Endothelial cell of umbilical vein (primary cell): ENCODE results near the gene SNX3. TPM values are rescaled to one million over a fixed set of nuclear protein-coding genes. Genes with fewer than 3 reads are reported as not detected.

ENCODE experiments used
- BruUV-seq: library from RNA; stranded (reverse); fragments of 400-500 nt; replicated peaks from 2 replicates; lab custom pipeline; 2021; lab: Mats Ljungman, UMichigan
- CTCF ChIA-PET: fragments of 300-600, 350-600 bp; sonication (Branson Sonifier 250); formaldehyde crosslinking; loops from one replicate; lab custom pipeline; 2021; ENCODE audit warnings: antibody characterized with exemption, inconsistent platforms; lab: Charles Lee
- POLR2A ChIA-PET: fragments of 300-600, 350-600 bp; sonication (Branson Sonifier 250); formaldehyde crosslinking; loops from one replicate; lab custom pipeline; 2021; ENCODE audit warnings: antibody characterized with exemption, inconsistent platforms; lab: Charles Lee
- DNase-seq: peaks from one replicate; pipeline ENCODE4 v3.0.0-alpha.2; 2011; ENCODE audit warnings: low read depth, low spot score
- FAIRE-seq: peaks from 2 replicates; lab custom pipeline; 2011; peaks lifted over from hg19 to GRCh38; lab: Jason Lieb, UNC
- H2AFZ ChIP-seq: 2 replicates; pipeline ENCODE4 v1.6.0; 2012; ENCODE audit warnings: low read depth, low read length, control low read depth, inconsistent platforms
- H3K27ac ChIP-seq: 2 replicates; pipeline ENCODE4 v1.5.1; 2011; ENCODE audit warnings: low read depth, mild to moderate bottlenecking, control low read depth, low read length, moderate library complexity; ENCODE audit not compliant: insufficient read depth
- H3K27me3 ChIP-seq, 2 experiments: 2 replicates each; pipeline versions ENCODE4 v1.6.0 to v1.6.1; 2011; ENCODE audit warnings: low read length in 2 of 2, mixed read lengths in 1 of 2; ENCODE audit not compliant: control insufficient read depth in 2 of 2, insufficient read depth in 2 of 2
- H3K36me3 ChIP-seq, 2 experiments: 2 replicates in 1 of 2; 3 replicates in 1 of 2; pipeline ENCODE4 v1.5.1; 2011; ENCODE audit warnings: low read length in 2 of 2, mild to moderate bottlenecking in 1 of 2, moderate library complexity in 1 of 2; ENCODE audit not compliant: control insufficient read depth in 2 of 2, insufficient read depth in 2 of 2; ENCODE audit errors: extremely low read depth in 1 of 2
- H3K4me1 ChIP-seq: 3 replicates; pipeline ENCODE4 v1.5.1; 2011; ENCODE audit warnings: mild to moderate bottlenecking, low read length; ENCODE audit not compliant: control insufficient read depth, insufficient read depth; ENCODE audit errors: extremely low read depth
- H3K4me2 ChIP-seq: 2 replicates; pipeline ENCODE4 v1.6.1; 2011; ENCODE audit warnings: low read length, control low read depth, mixed read lengths; ENCODE audit not compliant: insufficient read depth
- H3K4me3 ChIP-seq, 3 experiments: fragments of 200-600 bp in 1 of 3; sonication (generic), shearing (Covaris generic) in 1 of 3; replicated peaks in 1 of 3; 2 replicates each; pipeline ENCODE4 v1.5.1; 2011 to 2016; ENCODE audit warnings: control low read depth in 3 of 3, low read length in 3 of 3, mild to moderate bottlenecking in 2 of 3, inconsistent platforms in 1 of 3, low read depth in 1 of 3, moderate library complexity in 1 of 3; ENCODE audit not compliant: insufficient read depth in 1 of 3
- H3K79me2 ChIP-seq: 2 replicates; pipeline ENCODE4 v1.6.0; 2012; ENCODE audit warnings: low read length, inconsistent platforms; ENCODE audit not compliant: control insufficient read depth, insufficient read depth
- H3K9ac ChIP-seq: replicated peaks from 2 replicates; pipeline ENCODE3; 2011; ENCODE audit warnings: low read length, control low read depth; ENCODE audit not compliant: insufficient read depth; ENCODE audit errors: extremely low read depth
- H3K9me1 ChIP-seq: replicated peaks from 3 replicates; pipeline ENCODE4 v1.6.0; 2011; ENCODE audit warnings: mild to moderate bottlenecking, low read length; ENCODE audit not compliant: control insufficient read depth, insufficient read depth; ENCODE audit errors: extremely low read depth
- H3K9me3 ChIP-seq: replicated peaks from 2 replicates; pipeline ENCODE4 v1.5.1; 2012; ENCODE audit warnings: low read length, inconsistent platforms; ENCODE audit not compliant: control insufficient read depth, insufficient read depth
- H4K20me1 ChIP-seq: replicated peaks from 2 replicates; pipeline ENCODE3; 2011; ENCODE audit warnings: mild to moderate bottlenecking, low read length; ENCODE audit not compliant: control insufficient read depth, insufficient read depth; ENCODE audit errors: extremely low read depth
- CTCF ChIP-seq, 2 donors: IDR thresholded peaks; 1 replicate in 1 of 2; 2 replicates in 1 of 2; pipeline ENCODE4 v1.5.1; 2011; ENCODE audit warnings: low read length in 2 of 2, mild to moderate bottlenecking in 2 of 2, moderate library complexity in 2 of 2, control low read depth in 1 of 2, inconsistent platforms in 1 of 2, low read depth in 1 of 2; ENCODE audit not compliant: insufficient read depth in 1 of 2; ENCODE audit errors: extremely low read depth in 1 of 2
- EZH2 ChIP-seq: IDR thresholded peaks from 2 replicates; pipeline ENCODE4 v1.6.1; 2012; ENCODE audit warnings: borderline replicate concordance, low read depth, mild to moderate bottlenecking, moderate library complexity, low read length, inconsistent platforms; ENCODE audit not compliant: severe bottlenecking
- FOS ChIP-seq: IDR thresholded peaks from 2 replicates; pipeline ENCODE4 v1.6.1; 2011; ENCODE audit warnings: mild to moderate bottlenecking, low read length, moderate library complexity, borderline replicate concordance; ENCODE audit not compliant: insufficient read depth
- GATA2 ChIP-seq: IDR thresholded peaks from 2 replicates; pipeline ENCODE4 v1.7.0; 2011; ENCODE audit warnings: low read depth, mild to moderate bottlenecking, moderate library complexity, mixed read lengths, low read length; ENCODE audit not compliant: insufficient read length, insufficient read depth
- JUN ChIP-seq: IDR thresholded peaks from 2 replicates; pipeline ENCODE4 v1.6.1; 2011; ENCODE audit warnings: borderline replicate concordance, low read depth; ENCODE audit not compliant: insufficient read length, insufficient read depth
- MYC ChIP-seq: IDR thresholded peaks from one replicate; pipeline ENCODE4 v1.6.1; 2011; ENCODE audit warnings: mild to moderate bottlenecking, low read depth, low read length
- POLR2A ChIP-seq: IDR thresholded peaks from 2 replicates; pipeline ENCODE4 v1.6.1; 2012; ENCODE audit warnings: low read depth, mild to moderate bottlenecking, control low read depth, low read length
- POLR2AphosphoS5 ChIP-seq: IDR thresholded peaks from 2 replicates; pipeline ENCODE4 v1.6.1; 2012; ENCODE audit warnings: low read depth, mild to moderate bottlenecking, control low read depth, low read length, moderate library complexity; ENCODE audit not compliant: insufficient read depth
- dilution Hi-C: fragments of 300-500 bp; cut with MboI; formaldehyde crosslinking; loops from one replicate; pipeline ENCODE4 v1.15.0; 2019; ENCODE audit warnings: low sequenced_read_pairs; ENCODE audit not compliant: extremely low pct_ligation_motif_present
- intact Hi-C: fragments of 100-400 bp; cut with micrococcal nuclease; formaldehyde crosslinking; loops from one replicate; pipeline ENCODE4 v1.10.0; 2022
- polyA plus RNA-seq, 4 experiments: library from polyadenylated mRNA; depleted of rRNA in 3 of 4; stranded (reverse) in 3 of 4; unstranded in 1 of 4; fragments of >200 nt; gene quantifications; 2 replicates each; pipeline versions ENCODE4 v1.2.1 to v1.2.3, GENCODE V29; 2011 to 2012; ENCODE audit warnings: missing spikeins in 1 of 4
- total RNA-seq: library from RNA; stranded (reverse); gene quantifications from 2 replicates; pipeline ENCODE4 v1.2.3, GENCODE V29; 2021
- TF ChIP-seq, protein P1 (sequence below): IDR thresholded peaks from 2 replicates; pipeline ENCODE4 v1.6.1; 2011; ENCODE audit not compliant: insufficient read depth, insufficient read length

SNX3 gene
- total and polyA plus RNA-seq, 2 donors (not counting 3 experiments of a cell fraction or from before 2014, with no cell fraction given), result 155 to 281 TPM

DNA sequence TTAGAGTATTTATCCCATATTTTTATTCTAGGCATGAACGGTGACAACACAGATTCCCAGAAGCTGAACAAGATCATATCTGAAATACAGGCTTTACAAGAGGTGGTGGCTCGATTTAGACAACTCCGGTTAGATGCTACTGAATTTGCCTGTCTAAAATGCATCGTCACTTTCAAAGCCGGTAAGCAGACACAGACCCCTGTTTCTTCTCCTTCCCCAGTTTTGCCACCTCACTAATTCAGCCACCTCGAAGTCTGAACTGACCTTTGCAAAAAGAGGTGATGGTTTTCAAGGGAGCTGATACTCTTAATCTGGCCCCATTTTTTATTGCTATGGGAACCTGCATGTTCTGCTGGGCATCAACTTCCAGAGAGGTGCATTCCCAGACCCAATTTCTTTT lies 80.1 kb downstream of the SNX3 start:
- no peaks in the 10 kb centered on the region for H4K20me1 ChIP-seq
- H3K4me3 ChIP-seq, result no peak overlapping the region
- H3K79me2 ChIP-seq, result no peaks in the 10 kb centered on the region
- no peak overlapping the region for H3K9ac ChIP-seq
- no peak overlapping the region for H3K27ac ChIP-seq
- BruUV-seq, result no TSS peak
- H3K36me3 ChIP-seq, result no peaks in the 10 kb centered on the region
- DNase-seq (no peak), FAIRE-seq (no peak)
- H2AFZ ChIP-seq, result no peak overlapping the region
- no peak overlapping the region for H3K4me2 ChIP-seq
- H3K9me1 ChIP-seq, result no peaks in the 10 kb centered on the region
- dilution Hi-C loops, result no loop called here
- CTCF ChIA-PET, result interaction anchor here (5.8 kb wide), 1 partner anchor 311 kb away, joined by 45 read pairs; no protein-coding TSS in a partner anchor
- H3K4me1 ChIP-seq, result peaks cover 3% of the 10 kb centered on the region
- H3K27me3 ChIP-seq, result peaks cover 36 to 48% of the 10 kb centered on the region in 2 experiments
- intact Hi-C loops, result no loop called here
- TF ChIP-seq GATA2, result no peak
- TF ChIP-seq POLR2A, result no peak
- POLR2A ChIA-PET, result no interaction called here
- no peaks in the 10 kb centered on the region for H3K9me3 ChIP-seq

DNA sequence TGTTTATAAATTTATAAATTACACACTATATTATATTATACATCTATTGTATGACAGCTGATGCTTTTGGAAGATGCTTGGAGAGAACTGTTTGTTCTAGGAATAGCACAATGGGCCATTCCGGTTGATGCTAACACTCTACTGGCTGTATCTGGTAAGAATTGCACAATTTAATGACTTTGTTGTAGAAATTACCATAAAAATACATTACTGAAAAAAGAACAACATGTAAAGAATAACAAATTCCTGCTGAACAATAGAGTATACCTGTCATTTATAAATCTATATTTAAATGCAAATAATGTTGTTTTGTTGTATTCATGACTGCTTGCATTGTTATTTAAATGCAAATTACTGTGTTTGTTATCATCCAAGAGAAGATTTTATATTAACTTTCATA lies 80.6 kb downstream of the SNX3 start:
- Histone ChIP-seq H2AFZ (no peak overlapping the region), H4K20me1 (no peaks in the 10 kb centered on the region), H3K9me3 (no peaks in the 10 kb centered on the region), H3K4me1 (peaks cover 5% of the 10 kb centered on the region), H3K9me1 (no peaks in the 10 kb centered on the region), H3K4me2 (no peak overlapping the region), H3K79me2 (no peaks in the 10 kb centered on the region), H3K9ac (no peak overlapping the region), H3K4me3 (no peak overlapping the region), H3K36me3 (no peaks in the 10 kb centered on the region), H3K27me3 (peaks cover 37 to 53% of the 10 kb centered on the region in 2 experiments), H3K27ac (no peak overlapping the region)
- TF ChIP-seq FOS (no peak), CTCF (IDR thresholded peaks at IDR 0.05; ENCODE audit: extremely low read depth in 1 of 2, insufficient read depth in 1 of 2, low read depth in 1 of 2, low read length in 2 of 2) (no peak), MYC (no peak), EZH2 (no peak), POLR2A (no peak), JUN (no peak), GATA2 (no peak), POLR2AphosphoS5 (no peak)
- TF ChIP-seq, protein P1, sequence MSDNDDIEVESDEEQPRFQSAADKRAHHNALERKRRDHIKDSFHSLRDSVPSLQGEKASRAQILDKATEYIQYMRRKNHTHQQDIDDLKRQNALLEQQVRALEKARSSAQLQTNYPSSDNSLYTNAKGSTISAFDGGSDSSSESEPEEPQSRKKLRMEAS, result no peak
- ChIA-PET CTCF (interaction anchor here (1.0 to 5.8 kb wide), 3 partner anchors 11 to 312 kb away, joined by 3 to 45 read pairs (median 5); no protein-coding TSS in a partner anchor), POLR2A (no interaction called here)
- DNase-seq, result no peak
- dilution Hi-C loops, result no loop called here
- FAIRE-seq, result no peak
- no TSS peak for BruUV-seq
- intact Hi-C loops, result no loop called here
